DOHH2 (cell line): ENCODE data around the gene ZNF79.

Experiments used
- EZH2phosphoT487 ChIP-seq: fragments of 200-600 bp; sonication (generic); IDR thresholded peaks from 2 replicates; pipeline ENCODE4 v1.6.1; 2017; ENCODE audit warnings: borderline replicate concordance, mild to moderate bottlenecking, antibody characterized with exemption, low read length, moderate library complexity, mixed read lengths
- TF ChIP-seq, protein P1 (sequence below): fragments of 200-600 bp; sonication (generic); IDR thresholded peaks from one replicate; pipeline ENCODE4 v1.5.1; 2014; ENCODE audit warnings: antibody characterized with exemption, mild to moderate bottlenecking, low read depth, low read length; ENCODE audit not compliant: poor library complexity, severe bottlenecking

DNA sequence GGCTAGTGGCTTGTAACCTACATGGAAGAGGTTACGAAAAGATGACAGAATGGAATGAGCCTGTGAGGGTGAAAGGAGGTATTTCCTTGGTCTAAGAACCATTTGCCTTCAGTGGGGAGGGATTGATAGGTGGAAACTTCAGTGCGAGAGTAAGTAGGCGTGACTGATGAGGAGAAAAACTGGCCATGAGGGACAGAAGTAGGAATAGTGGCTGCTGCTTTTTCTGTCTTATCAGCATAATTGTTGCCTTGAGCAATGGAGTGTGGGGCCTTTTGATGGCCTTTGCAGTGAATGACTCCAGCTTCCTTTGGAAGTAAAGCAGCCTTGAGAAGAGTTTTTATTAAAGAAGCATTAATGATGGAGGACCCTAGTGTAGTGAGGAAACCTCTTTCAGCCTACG, 9.0 kb upstream of the ZNF79 start:
- TF ChIP-seq, protein P1, sequence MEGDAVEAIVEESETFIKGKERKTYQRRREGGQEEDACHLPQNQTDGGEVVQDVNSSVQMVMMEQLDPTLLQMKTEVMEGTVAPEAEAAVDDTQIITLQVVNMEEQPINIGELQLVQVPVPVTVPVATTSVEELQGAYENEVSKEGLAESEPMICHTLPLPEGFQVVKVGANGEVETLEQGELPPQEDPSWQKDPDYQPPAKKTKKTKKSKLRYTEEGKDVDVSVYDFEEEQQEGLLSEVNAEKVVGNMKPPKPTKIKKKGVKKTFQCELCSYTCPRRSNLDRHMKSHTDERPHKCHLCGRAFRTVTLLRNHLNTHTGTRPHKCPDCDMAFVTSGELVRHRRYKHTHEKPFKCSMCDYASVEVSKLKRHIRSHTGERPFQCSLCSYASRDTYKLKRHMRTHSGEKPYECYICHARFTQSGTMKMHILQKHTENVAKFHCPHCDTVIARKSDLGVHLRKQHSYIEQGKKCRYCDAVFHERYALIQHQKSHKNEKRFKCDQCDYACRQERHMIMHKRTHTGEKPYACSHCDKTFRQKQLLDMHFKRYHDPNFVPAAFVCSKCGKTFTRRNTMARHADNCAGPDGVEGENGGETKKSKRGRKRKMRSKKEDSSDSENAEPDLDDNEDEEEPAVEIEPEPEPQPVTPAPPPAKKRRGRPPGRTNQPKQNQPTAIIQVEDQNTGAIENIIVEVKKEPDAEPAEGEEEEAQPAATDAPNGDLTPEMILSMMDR = no peak
- no peak for TF ChIP-seq EZH2phosphoT487
